NCI-H1417 (cell line): ENCODE data around the gene MRPL50.
"Not testable (repeated sequence)": the region's sequence is repeated elsewhere in the genome, so short reads cannot be mapped to it uniquely, and the experiment has no call there.

Source experiments
- DNase-seq, 3 experiments: peaks; one replicate each; lab custom pipeline; 2025; lab: John Stamatoyannopoulos, UW

Gene MRPL50

GRCh38 chr9:101417977-101418376, 19.6 kb upstream of the MRPL50 start:
- no peak for DNase-seq

GRCh38 chr9:101417389-101417788, 19.0 kb upstream of the MRPL50 start:
- no peak for DNase-seq

GRCh38 chr9:101415578-101415977, 17.2 kb upstream of the MRPL50 start:
- no peak for DNase-seq

GRCh38 chr9:101414839-101415238, 16.4 kb upstream of the MRPL50 start:
- no peak for DNase-seq

GRCh38 chr9:101409079-101409477, 10.7 kb upstream of the MRPL50 start:
- peak in 2 of 3 experiments; percentile 10 to 26 for DNase-seq

- DNase-seq: no peak
Observed at GRCh38 chr9:101408374-101409078, 10.1 kb upstream of the MRPL50 start.

GRCh38 chr9:101403516-101404285, 5.3 kb upstream of the MRPL50 start:
- DNase-seq: no peak

- DNase-seq: no peak
Observed at GRCh38 chr9:101400120-101400519, 1.7 kb upstream of the MRPL50 start.

GRCh38 chr9:101399643-101399970, 1.2 kb upstream of the MRPL50 start:
- DNase-seq: no peak

GRCh38 chr9:101398930-101399642, 668 bp upstream of the MRPL50 start:
- peak in 1 of 3 experiments; percentile 67 for DNase-seq

- DNase-seq: no peak
Observed at GRCh38 chr9:101397746-101398067, 711 bp downstream of the MRPL50 start.

GRCh38 chr9:101394687-101395086, 3.7 kb downstream of the MRPL50 start:
- DNase-seq: no peak

GRCh38 chr9:101393135-101393534, 5.3 kb downstream of the MRPL50 start:
- no peak for DNase-seq

GRCh38 chr9:101388507-101388993, 9.9 kb downstream of the MRPL50 start:
- DNase-seq: peak in 2 of 3 experiments; percentile 36 to 61

- DNase-seq: peak; percentile 31 to 82 (median 41)
Observed at GRCh38 chr9:101387871-101388506, 10.4 kb downstream of the MRPL50 start.

- DNase-seq: not testable (repeated sequence)
Observed at GRCh38 chr9:101384873-101385536, 13.4 kb downstream of the MRPL50 start, which contains the start of gene BAAT. Gene BAAT (minus strand): TSS chr9:101385006. CDS start chr9:101371404, 13,602 bp downstream.

- DNase-seq: no peak
Observed at GRCh38 chr9:101383361-101383760, 15.1 kb downstream of the MRPL50 start.

- DNase-seq: no peak
Observed at GRCh38 chr9:101381833-101382342, 16.5 kb downstream of the MRPL50 start.

- no peak for DNase-seq
Observed at GRCh38 chr9:101381118-101381517, 17.3 kb downstream of the MRPL50 start.

GRCh38 chr9:101380295-101380694, 18.1 kb downstream of the MRPL50 start:
- DNase-seq: no peak

- DNase-seq: no peak
Observed at GRCh38 chr9:101376111-101376848, 22.1 kb downstream of the MRPL50 start.
